ENCODE results near the gene EPN2.

Gene EPN2

DNA sequence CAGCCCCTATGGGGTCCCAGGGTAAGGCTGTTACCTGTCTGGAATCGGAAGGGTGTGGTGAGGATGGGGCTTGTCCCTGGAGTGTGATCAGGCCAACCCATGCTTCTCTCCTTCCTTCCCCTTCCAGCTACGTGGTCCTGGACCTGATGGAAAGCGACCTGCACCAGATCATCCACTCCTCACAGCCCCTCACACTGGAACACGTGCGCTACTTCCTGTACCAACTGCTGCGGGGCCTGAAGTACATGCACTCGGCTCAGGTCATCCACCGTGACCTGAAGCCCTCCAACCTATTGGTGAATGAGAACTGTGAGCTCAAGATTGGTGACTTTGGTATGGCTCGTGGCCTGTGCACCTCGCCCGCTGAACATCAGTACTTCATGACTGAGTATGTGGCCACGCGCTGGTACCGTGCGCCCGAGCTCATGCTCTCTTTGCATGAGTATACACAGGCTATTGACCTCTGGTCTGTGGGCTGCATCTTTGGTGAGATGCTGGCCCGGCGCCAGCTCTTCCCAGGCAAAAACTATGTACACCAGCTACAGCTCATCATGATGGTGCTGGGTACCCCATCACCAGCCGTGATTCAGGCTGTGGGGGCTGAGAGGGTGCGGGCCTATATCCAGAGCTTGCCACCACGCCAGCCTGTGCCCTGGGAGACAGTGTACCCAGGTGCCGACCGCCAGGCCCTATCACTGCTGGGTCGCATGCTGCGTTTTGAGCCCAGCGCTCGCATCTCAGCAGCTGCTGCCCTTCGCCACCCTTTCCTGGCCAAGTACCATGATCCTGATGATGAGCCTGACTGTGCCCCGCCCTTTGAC, 143.5 kb downstream of the EPN2 start:
- TF ChIP-seq POLR2AphosphoS5 (IDR thresholded peaks at IDR 0.05; ENCODE audit: low read depth, low read length) (no peak), TAF1 (IDR thresholded peaks at IDR 0.05; ENCODE audit: borderline replicate concordance, insufficient read depth, low read length) (no peak), SIN3A (IDR thresholded peaks at IDR 0.05; ENCODE audit: borderline replicate concordance, insufficient read depth, low read length) (no peak), FOXP2 (optimal IDR thresholded peaks at IDR 0.05; ENCODE audit: borderline replicate concordance, extremely low read depth, extremely low read length, insufficient read depth) (no peak)
- TF ChIP-seq, protein P1, sequence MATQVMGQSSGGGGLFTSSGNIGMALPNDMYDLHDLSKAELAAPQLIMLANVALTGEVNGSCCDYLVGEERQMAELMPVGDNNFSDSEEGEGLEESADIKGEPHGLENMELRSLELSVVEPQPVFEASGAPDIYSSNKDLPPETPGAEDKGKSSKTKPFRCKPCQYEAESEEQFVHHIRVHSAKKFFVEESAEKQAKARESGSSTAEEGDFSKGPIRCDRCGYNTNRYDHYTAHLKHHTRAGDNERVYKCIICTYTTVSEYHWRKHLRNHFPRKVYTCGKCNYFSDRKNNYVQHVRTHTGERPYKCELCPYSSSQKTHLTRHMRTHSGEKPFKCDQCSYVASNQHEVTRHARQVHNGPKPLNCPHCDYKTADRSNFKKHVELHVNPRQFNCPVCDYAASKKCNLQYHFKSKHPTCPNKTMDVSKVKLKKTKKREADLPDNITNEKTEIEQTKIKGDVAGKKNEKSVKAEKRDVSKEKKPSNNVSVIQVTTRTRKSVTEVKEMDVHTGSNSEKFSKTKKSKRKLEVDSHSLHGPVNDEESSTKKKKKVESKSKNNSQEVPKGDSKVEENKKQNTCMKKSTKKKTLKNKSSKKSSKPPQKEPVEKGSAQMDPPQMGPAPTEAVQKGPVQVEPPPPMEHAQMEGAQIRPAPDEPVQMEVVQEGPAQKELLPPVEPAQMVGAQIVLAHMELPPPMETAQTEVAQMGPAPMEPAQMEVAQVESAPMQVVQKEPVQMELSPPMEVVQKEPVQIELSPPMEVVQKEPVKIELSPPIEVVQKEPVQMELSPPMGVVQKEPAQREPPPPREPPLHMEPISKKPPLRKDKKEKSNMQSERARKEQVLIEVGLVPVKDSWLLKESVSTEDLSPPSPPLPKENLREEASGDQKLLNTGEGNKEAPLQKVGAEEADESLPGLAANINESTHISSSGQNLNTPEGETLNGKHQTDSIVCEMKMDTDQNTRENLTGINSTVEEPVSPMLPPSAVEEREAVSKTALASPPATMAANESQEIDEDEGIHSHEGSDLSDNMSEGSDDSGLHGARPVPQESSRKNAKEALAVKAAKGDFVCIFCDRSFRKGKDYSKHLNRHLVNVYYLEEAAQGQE (IDR thresholded peaks at IDR 0.05; ENCODE audit: insufficient read depth in 1 of 2, low read depth in 2 of 2, low read length in 2 of 2) = no peak

- TF ChIP-seq POLR2AphosphoS5 (IDR thresholded peaks at IDR 0.05; ENCODE audit: low read depth, low read length) (no peak), TAF1 (IDR thresholded peaks at IDR 0.05; ENCODE audit: borderline replicate concordance, insufficient read depth, low read length) (no peak), FOXP2 (optimal IDR thresholded peaks at IDR 0.05; ENCODE audit: borderline replicate concordance, extremely low read depth, extremely low read length, insufficient read depth) (no peak), SIN3A (IDR thresholded peaks at IDR 0.05; ENCODE audit: borderline replicate concordance, insufficient read depth, low read length) (no peak)
- TF ChIP-seq, protein P1 (IDR thresholded peaks at IDR 0.05; ENCODE audit: insufficient read depth in 1 of 2, low read depth in 2 of 2, low read length in 2 of 2) = no peak
Measured at GRCh38 chr17:19381361-19381740, 144.2 kb downstream of the EPN2 start.

DNA sequence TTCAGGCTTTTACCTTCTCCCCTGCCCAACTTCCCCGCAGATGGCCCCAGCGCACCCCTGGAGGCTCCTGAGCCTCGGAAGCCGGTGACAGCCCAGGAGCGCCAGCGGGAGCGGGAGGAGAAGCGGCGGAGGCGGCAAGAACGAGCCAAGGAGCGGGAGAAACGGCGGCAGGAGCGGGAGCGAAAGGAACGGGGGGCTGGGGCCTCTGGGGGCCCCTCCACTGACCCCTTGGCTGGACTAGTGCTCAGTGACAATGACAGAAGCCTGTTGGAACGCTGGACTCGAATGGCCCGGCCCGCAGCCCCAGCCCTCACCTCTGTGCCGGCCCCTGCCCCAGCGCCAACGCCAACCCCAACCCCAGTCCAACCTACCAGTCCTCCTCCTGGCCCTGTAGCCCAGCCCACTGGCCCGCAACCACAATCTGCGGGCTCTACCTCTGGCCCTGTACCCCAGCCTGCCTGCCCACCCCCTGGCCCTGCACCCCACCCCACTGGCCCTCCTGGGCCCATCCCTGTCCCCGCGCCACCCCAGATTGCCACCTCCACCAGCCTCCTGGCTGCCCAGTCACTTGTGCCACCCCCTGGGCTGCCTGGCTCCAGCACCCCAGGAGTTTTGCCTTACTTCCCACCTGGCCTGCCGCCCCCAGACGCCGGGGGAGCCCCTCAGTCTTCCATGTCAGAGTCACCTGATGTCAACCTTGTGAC, 144.7 kb downstream of the EPN2 start:
- TF ChIP-seq SIN3A (IDR thresholded peaks at IDR 0.05; ENCODE audit: borderline replicate concordance, insufficient read depth, low read length) (no peak), TAF1 (IDR thresholded peaks at IDR 0.05; ENCODE audit: borderline replicate concordance, insufficient read depth, low read length) (no peak), POLR2AphosphoS5 (IDR thresholded peaks at IDR 0.05; ENCODE audit: low read depth, low read length) (no peak), FOXP2 (optimal IDR thresholded peaks at IDR 0.05; ENCODE audit: borderline replicate concordance, extremely low read depth, extremely low read length, insufficient read depth) (no peak)
- TF ChIP-seq, protein P1 (IDR thresholded peaks at IDR 0.05; ENCODE audit: insufficient read depth in 1 of 2, low read depth in 2 of 2, low read length in 2 of 2) = no peak

- no peak for TF ChIP-seq FOXP2 (optimal IDR thresholded peaks at IDR 0.05; ENCODE audit: borderline replicate concordance, extremely low read depth, extremely low read length, insufficient read depth)
- no peak for TF ChIP-seq TAF1 (IDR thresholded peaks at IDR 0.05; ENCODE audit: borderline replicate concordance, insufficient read depth, low read length)
- TF ChIP-seq SIN3A (IDR thresholded peaks at IDR 0.05; ENCODE audit: borderline replicate concordance, insufficient read depth, low read length) = no peak
- TF ChIP-seq POLR2AphosphoS5 (IDR thresholded peaks at IDR 0.05; ENCODE audit: low read depth, low read length) = no peak
- TF ChIP-seq, protein P1 (IDR thresholded peaks at IDR 0.05; ENCODE audit: insufficient read depth in 1 of 2, low read depth in 2 of 2, low read length in 2 of 2) = no peak
Measured at GRCh38 chr17:19382531-19383444, 145.6 kb downstream of the EPN2 start.
